GM18505 (cell line): Measurements from ENCODE around the gene CSTB.

ENCODE experiments used
- ATAC-seq: cut with Tn5 transposase; IDR thresholded peaks from one replicate; pipeline ENCODE4 v1.9.1; 2021; ENCODE audit not compliant: unreplicated experiment
- POLR2A ChIP-seq: IDR thresholded peaks from 4 replicates; pipeline ENCODE4 v1.6.1; 2011; ENCODE audit warnings: borderline replicate concordance; ENCODE audit not compliant: insufficient read depth, insufficient read length; ENCODE audit errors: extremely low read depth

The CSTB gene

DNA sequence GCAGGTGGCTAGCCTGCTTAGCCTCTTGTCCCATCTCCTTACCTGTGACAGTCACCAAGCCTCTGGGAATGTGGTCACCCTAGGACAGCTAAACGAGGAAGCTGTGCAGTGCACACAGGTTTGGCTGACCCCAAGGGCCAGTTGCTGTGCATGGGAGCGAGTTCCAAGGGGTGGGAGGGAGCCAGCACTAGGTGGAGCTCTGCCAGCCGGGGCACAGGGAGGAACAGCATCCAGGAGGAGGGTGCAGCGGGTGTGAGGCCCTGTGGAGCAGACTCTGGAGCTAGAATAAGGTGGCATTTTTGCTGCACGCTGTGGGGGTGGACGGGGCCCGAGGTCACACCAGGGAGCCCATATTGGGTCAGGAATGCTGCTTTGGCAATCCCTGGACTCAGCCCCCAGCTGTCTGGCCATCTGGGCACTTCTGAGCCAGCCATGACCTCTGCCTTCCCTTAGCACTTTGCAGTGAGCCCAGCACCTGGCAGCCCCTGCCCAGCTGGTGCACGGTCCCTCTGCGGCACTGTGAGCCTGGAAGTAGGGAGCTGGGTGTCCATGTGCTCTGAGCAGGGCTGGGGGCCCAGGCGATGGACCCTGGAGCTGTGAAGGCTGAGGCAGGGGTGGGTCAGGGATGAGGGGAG, 48.5 kb downstream of the CSTB start:
- no peak for TF ChIP-seq POLR2A
- no peak for ATAC-seq

- no peak for TF ChIP-seq POLR2A
- no peak for ATAC-seq
These were observed 49.2 kb downstream of the CSTB start for GRCh38 chr21:43726686-43727518.
